NCI-H2029 treated with DMSO at 0.1 percent for 48 hours (cell line): ENCODE data around the gene ADNP.
"Not testable (repeated sequence)": the region's sequence is repeated elsewhere in the genome, so short reads cannot be mapped to it uniquely, and the experiment has no call there.

Experiments used
- DNase-seq: peaks from one replicate; lab custom pipeline; 2025; lab: John Stamatoyannopoulos, UW

The ADNP gene

GRCh38 chr20:50900261-50900660 lies 31.0 kb downstream of the ADNP start:
- no peak for DNase-seq

GRCh38 chr20:50898475-50898874 lies 32.8 kb downstream of the ADNP start:
- no peak for DNase-seq

GRCh38 chr20:50895111-50895830 lies 36.0 kb downstream of the ADNP start:
- DNase-seq, result no peak

GRCh38 chr20:50893620-50894019 lies 37.6 kb downstream of the ADNP start:
- DNase-seq, result no peak

DNA sequence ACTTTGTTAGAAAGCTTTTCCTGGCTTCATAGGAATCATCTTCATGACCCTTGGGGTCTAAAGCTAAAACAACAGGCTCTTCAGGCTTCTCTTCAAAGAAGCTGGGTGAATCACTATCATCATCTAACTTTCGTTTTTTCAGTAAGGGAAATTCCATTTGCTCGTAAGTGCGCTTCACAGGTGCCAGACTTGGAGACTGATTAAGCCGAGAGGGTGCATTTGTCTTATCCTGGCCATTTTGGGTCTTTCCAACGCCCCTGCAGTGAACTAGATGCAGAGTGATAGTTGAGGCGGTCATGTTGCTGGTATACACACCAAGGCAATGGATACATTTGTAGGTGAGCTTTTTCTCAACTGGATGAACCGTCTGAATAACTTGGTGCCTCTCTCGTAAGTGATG lies 38.8 kb downstream of the ADNP start:
- no peak for DNase-seq

DNA sequence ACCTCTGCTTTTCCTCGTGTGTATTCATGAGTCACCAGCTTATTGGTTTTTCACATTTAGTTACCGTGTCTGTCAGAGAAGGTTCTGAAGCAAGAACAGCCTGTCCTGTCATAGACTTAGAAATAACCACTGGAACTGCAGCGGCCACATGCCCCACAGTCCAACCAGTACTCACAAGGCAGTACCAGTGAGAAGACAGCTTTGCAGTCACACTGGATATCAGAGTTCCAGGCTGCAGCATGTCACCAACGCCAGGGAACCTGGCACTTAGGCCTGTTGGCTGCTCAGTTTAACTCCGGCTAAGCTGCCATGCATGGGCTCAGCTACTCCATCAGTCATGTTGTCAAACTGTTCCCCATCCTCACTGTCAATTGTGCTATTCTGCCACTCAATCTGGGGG lies 40.1 kb downstream of the ADNP start:
- no peak for DNase-seq

- DNase-seq, result no peak
These were observed 43.7 kb downstream of the ADNP start for GRCh38 chr20:50887576-50887975.

DNA sequence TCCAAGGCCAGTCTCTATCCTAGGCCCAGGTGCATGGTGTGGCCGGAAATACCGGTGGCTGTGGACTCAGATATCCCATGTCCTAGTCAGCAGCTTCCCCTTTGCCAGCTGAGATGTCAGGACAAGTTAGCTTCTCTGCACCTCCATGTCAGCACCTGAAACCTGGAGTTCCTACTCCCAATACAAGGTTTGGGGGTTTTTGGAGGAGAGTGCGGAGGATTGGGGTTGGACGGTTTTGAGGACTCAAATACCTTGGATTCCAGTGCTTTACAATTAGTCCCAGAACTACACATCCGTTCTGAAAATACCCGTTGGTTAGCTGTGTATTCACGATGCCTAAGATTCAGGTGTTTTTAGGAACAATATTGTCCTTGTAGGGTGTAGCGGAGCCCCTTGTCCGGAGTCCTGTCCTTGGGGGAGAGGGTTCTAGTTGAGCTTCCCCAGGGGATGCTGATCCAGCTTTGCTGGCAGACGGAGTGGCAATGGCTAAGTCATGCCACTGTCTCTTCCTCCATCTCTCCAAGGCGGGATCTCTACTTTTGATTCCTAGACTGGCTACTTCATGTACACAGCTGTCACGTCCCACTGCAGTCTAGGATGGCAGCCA lies 45.0 kb downstream of the ADNP start:
- DNase-seq, result no peak

- DNase-seq, result no peak
These were observed 45.5 kb downstream of the ADNP start for GRCh38 chr20:50885781-50886180.

GRCh38 chr20:50885068-50885467 lies 46.2 kb downstream of the ADNP start:
- no peak for DNase-seq

DNA sequence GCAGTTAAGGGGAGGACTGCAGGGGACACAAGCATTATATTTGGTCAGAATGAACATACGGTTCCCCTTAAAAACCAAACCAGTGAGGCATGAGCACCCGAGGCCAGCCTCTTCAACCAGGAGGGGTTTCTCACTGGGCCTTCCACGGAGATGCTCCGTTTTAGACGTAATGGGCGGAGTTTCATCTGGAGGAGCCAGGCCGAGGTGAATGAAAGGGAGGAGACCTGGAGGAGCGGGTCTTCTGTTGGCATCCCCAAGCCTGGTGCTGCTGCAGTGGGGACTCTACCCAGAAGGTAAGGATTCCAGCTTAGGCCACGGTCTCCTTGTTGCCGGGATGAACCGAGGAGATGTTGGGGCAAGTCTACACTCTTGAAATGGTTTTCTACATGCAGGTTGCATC lies 47.4 kb downstream of the ADNP start:
- DNase-seq, result no peak

GRCh38 chr20:50881759-50882424 lies 49.3 kb downstream of the ADNP start:
- not testable (repeated sequence) for DNase-seq

DNA sequence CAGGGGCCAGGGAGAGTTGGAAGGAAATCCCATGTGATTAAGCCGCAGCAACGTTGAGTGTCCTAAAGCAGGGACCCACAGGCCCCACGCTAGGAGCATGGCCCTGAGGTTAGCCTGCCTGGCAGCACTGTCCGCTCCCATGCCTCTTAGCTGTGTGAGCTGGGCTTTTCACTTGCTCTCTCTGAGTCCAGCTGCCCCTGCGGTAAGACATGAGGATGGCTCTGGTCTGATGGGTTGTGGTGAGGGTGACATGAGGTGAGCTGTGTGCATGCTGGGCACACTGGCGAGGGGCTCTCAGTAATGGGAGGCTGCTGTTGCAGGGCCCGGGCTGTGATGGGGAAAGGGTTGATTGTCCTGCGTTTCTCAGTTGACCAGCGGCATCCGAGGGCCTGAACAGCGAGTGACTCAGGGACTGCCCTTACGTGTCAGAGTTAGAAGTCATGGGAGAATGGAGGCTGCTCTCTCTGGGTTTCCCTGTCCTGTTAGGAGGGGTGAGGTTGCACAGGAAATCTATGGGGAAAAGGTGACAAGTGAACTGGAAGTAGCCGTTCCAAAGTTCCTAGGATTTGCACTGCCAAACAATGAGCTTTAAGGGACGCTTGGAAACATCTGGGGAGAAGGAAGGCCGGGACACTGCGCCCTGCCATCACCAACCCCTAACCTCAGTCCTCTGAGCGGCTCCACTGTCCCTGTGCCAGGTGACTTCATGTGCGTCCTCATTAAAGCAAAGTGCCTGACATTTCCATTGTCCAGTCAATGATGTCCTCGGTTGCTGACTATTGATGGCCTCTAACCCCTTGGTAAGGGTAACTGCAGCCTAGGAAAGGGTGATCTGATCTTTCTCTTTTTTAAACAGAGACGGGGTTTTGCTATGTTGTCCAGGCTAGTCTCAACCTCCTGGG lies 51.3 kb downstream of the ADNP start:
- DNase-seq, result no peak

GRCh38 chr20:50877232-50877743 lies 53.9 kb downstream of the ADNP start:
- DNase-seq, result no peak

GRCh38 chr20:50876816-50877215 lies 54.4 kb downstream of the ADNP start:
- DNase-seq, result no peak

DNA sequence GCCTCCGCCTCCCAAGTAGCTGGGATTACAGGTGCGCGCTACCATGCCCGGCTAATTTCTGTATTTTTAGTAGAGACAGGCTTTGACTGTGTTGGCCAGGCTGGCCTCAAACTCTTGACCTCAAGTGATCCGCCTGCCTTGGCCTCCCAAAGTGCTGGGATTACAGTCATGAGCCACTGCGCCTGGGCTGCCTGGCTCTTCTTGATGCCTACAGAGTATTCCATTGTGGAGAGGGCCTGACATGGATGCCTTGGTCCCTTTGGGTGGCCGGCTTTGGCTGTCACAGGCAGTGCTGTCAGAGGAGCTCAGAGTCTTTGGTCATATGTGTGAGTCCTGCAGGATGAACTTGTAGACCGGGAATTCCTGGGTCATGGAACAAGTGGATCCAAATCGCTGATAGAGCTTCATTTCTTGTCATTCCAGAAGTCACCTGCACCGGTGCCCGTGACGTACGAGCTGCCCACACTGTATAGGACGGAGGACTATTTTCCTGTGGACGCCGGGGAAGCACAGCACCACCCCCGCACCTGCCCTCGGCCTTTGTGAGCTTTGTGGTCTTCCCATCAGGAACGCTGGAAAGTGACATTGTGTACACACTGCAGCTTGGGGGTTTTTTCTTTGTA lies 55.1 kb downstream of the ADNP start:
- no peak for DNase-seq

DNA sequence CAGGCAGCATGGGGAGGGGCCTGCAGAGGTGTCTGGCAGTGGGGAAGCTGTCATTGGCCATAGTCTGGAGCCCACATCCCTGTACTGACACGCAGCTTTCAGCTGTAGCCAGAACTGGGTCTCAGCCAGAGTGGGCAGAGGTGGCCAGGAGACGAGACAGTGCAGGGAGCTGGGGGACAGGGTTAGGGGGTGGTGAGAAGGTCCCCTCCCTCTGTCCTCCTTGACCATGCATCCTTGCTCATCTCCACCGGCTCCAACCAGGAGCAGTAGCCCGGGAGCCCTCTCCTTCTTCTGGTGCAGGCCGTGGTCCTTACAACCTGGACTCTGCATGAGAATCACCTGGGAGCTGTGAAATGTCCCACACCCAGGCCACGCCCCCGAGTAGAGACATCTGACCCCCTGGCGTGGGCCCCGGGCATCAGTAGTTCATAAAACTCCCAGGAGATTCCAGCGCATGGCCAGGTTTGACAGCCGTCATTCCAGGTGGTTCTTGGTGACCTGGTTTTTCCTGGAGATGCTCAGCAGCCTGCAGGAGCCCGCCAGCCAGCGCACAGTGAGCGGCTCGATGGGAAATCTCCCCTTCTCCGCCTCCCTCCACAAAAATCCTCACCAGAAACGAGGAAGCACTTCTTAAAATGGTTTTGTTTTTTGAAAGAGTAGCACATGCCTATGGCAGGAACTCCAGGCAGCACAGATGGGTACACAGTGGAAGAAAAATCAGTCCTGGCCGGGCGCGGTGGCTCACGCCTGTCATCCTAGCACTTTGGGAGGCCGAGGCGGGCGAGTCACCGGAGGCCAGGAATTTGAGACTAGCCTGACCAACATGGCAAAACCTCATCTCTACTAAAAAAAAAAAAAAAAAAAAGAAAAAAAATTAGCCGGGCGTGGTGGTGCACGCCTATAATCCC lies 56.2 kb downstream of the ADNP start:
- no peak for DNase-seq

DNA sequence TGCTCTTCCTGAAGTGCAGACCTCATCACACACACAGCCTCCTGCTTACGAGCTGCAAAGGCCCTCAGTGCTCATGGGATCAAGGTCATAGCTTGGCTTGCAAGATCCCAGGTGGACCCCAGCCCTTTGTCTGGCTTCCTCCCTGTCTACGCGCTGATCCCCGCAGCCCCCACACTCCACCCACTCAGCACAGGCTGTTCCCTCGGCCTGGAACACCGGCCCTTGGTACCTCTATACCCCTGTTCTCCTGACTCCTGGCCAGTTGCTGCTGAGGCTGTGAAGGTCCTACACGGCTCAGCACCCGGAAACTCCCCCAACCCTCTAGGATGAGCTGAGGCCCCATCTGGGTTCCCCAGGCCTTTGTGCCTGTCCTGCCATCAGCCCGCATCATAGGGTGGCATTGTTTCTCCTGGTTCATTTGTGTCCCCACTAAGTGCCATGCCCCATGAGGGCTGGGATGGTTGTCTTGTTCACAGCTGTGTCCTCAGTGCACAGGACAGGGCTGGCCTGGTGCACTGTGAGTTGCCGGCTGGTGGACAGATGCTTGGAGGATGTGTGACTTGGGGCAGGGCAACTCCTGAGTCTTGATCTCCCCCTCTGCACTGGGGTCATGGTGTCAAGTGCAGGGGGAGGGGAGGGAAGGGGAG lies 57.0 kb downstream of the ADNP start:
- DNase-seq, result no peak

DNA sequence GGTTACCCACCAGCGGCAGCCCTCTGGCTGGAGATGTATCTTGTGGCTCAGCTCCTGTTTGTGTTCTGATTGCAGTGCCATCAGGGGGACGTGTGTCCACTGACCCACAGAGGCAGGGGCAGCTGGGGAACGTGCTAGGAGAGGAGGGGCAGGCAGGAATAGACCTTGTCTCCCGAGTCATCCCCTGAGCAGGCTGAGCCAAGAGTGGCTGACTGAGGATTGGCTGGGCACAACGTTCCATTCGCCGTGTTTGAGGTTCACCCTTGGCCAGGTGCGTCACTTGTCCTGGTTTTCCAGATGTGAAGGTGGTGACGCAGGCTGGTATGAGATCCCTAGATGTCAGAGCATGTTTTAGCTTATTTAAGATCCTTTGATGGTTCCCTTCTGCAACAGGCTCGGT lies 57.7 kb downstream of the ADNP start:
- no peak for DNase-seq
